Hippocampal formation (tissue), 2 donors: Measurements from ENCODE around the gene ACP2.
"Not testable (repeated sequence)": the region's sequence is repeated elsewhere in the genome, so short reads cannot be mapped to it uniquely, and the experiment has no call there.

Experiments
- DNase-seq, 2 donors: peaks; one replicate each; lab custom pipeline; 2025; lab: John Stamatoyannopoulos, UW

ACP2 gene

GRCh38 chr11:47241841-47242301 is 6.7 kb downstream of the ACP2 start:
- no peak for DNase-seq

GRCh38 chr11:47239852-47240251 is 8.8 kb downstream of the ACP2 start:
- DNase-seq = no peak

- DNase-seq = no peak
These were observed 12.1 kb downstream of the ACP2 start for GRCh38 chr11:47236482-47236881.

GRCh38 chr11:47235163-47235562 is 13.5 kb downstream of the ACP2 start:
- no peak for DNase-seq

GRCh38 chr11:47234669-47235100 is 13.9 kb downstream of the ACP2 start:
- no peak for DNase-seq

- no peak for DNase-seq
These were observed 14.5 kb downstream of the ACP2 start for GRCh38 chr11:47233989-47234668.

GRCh38 chr11:47233051-47233450 is 15.6 kb downstream of the ACP2 start:
- DNase-seq = no peak

- DNase-seq = no peak
These were observed 19.5 kb downstream of the ACP2 start for GRCh38 chr11:47229161-47229560.

- no peak for DNase-seq
These were observed 22.8 kb downstream of the ACP2 start for GRCh38 chr11:47225552-47226400.

- DNase-seq = no peak
These were observed 25.9 kb downstream of the ACP2 start for GRCh38 chr11:47222696-47223095.

GRCh38 chr11:47220401-47220821 is 28.2 kb downstream of the ACP2 start:
- DNase-seq = no peak

- DNase-seq = peak in 1 of 2 donors; percentile 10
These were observed 32.4 kb downstream of the ACP2 start for GRCh38 chr11:47216121-47216798.

- no peak for DNase-seq
These were observed 33.2 kb downstream of the ACP2 start for GRCh38 chr11:47215366-47215910.

- peak; percentile 93 to 95 for DNase-seq
These were observed 34.6 kb downstream of the ACP2 start for GRCh38 chr11:47213950-47214565.

GRCh38 chr11:47212938-47213337 is 35.7 kb downstream of the ACP2 start:
- DNase-seq = no peak

GRCh38 chr11:47208628-47209027 is 40.0 kb downstream of the ACP2 start:
- no peak for DNase-seq

- DNase-seq = not testable (repeated sequence)
These were observed 40.5 kb downstream of the ACP2 start for GRCh38 chr11:47208008-47208552.

GRCh38 chr11:47207459-47207858 is 41.2 kb downstream of the ACP2 start:
- DNase-seq = no peak

GRCh38 chr11:47206577-47206976 is 42.0 kb downstream of the ACP2 start:
- not testable (repeated sequence) for DNase-seq

GRCh38 chr11:47204637-47204989 is 44.0 kb downstream of the ACP2 start:
- peak in 1 of 2 donors; percentile 47 for DNase-seq

- DNase-seq = no peak
These were observed 46.0 kb downstream of the ACP2 start for GRCh38 chr11:47202576-47202975.
